ENCODE measurements around the gene SLC17A7.

The SLC17A7 gene

DNA sequence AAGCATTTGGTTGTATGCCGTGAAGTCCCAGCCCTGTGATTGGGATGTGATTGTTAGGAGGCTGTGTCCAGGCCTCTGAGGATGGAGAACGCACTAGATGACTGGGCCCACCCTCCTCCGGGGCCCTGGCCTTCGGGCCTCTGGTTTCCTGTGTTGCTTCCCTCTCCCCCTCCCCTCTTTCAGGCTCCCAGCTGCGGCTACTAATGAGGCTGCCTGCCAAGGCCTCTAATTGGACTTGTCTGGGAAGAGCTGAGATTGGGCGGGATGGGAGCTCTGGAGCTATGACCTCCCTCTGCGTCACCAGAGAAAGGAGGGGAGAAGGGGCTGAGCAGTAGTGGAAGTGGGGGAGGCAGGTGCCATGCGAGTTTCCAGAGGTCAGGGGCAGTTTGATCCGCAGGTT, 28.0 kb downstream of the SLC17A7 start:
- TF ChIP-seq, protein P1, sequence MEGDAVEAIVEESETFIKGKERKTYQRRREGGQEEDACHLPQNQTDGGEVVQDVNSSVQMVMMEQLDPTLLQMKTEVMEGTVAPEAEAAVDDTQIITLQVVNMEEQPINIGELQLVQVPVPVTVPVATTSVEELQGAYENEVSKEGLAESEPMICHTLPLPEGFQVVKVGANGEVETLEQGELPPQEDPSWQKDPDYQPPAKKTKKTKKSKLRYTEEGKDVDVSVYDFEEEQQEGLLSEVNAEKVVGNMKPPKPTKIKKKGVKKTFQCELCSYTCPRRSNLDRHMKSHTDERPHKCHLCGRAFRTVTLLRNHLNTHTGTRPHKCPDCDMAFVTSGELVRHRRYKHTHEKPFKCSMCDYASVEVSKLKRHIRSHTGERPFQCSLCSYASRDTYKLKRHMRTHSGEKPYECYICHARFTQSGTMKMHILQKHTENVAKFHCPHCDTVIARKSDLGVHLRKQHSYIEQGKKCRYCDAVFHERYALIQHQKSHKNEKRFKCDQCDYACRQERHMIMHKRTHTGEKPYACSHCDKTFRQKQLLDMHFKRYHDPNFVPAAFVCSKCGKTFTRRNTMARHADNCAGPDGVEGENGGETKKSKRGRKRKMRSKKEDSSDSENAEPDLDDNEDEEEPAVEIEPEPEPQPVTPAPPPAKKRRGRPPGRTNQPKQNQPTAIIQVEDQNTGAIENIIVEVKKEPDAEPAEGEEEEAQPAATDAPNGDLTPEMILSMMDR (IDR thresholded peaks at IDR 0.05; ENCODE audit: extremely low read depth, insufficient read depth, missing control alignments), result no peak
- no peak for DNase-seq (ENCODE audit: low spot score)
- in situ Hi-C loops (cut with MboI; ENCODE audit: low pct_unique_long_range_greater_than_20kb, low sequenced_read_pairs, unreplicated experiment), result no loop called here

DNA sequence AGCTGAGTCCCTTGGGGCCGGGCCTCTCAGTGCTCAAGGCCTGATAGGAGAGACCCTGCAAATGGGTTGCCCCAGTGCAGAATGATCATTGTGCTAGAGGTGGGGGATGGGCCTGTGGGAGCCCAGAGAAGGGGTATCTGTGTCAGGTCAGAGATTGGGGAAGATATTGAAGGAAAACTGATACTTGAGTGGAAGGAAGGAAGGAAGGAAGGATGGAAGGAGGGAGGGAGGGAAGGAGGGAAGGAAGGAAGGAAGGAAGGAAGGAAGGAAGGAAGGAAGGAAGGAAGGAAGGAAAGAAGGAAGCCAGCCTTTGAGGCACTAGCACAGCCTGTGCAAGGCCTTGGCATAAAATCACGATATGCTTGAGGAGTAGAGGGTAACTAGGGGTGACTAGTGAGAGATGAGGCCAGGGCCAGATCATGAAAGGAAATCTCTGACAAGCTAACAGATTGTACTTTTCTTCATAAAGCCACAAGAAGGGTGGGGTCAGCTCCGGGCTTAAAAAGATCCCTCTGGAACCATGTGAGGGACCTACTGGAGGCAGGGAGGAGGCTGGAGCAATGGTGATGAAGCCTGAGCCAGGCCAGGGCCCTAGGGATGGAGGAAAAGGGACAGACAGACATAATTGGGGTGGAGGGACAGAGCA, 29.5 kb downstream of the SLC17A7 start:
- in situ Hi-C loops (cut with MboI; ENCODE audit: low pct_unique_long_range_greater_than_20kb, low sequenced_read_pairs, unreplicated experiment), result no loop called here
- no peak for DNase-seq (ENCODE audit: low spot score)
- TF ChIP-seq, protein P1 (IDR thresholded peaks at IDR 0.05; ENCODE audit: extremely low read depth, insufficient read depth, missing control alignments), result no peak

GRCh38 chr19:49409441-49410029, 31.8 kb downstream of the SLC17A7 start:
- no peak for DNase-seq (ENCODE audit: low spot score)
- in situ Hi-C loops (cut with MboI; ENCODE audit: low pct_unique_long_range_greater_than_20kb, low sequenced_read_pairs, unreplicated experiment), result no loop called here
- TF ChIP-seq, protein P1 (IDR thresholded peaks at IDR 0.05; ENCODE audit: extremely low read depth, insufficient read depth, missing control alignments), result no peak

- DNase-seq (ENCODE audit: low spot score), result no peak
- in situ Hi-C loops (cut with MboI; ENCODE audit: low pct_unique_long_range_greater_than_20kb, low sequenced_read_pairs, unreplicated experiment), result no loop called here
- TF ChIP-seq, protein P1 (IDR thresholded peaks at IDR 0.05; ENCODE audit: extremely low read depth, insufficient read depth, missing control alignments), result no peak
Measured at GRCh38 chr19:49408816-49409440, 32.4 kb downstream of the SLC17A7 start.

GRCh38 chr19:49407482-49408015, 33.8 kb downstream of the SLC17A7 start:
- DNase-seq (ENCODE audit: low spot score), result no peak
- TF ChIP-seq, protein P1 (IDR thresholded peaks at IDR 0.05; ENCODE audit: extremely low read depth, insufficient read depth, missing control alignments), result no peak
- in situ Hi-C loops (cut with MboI; ENCODE audit: low pct_unique_long_range_greater_than_20kb, low sequenced_read_pairs, unreplicated experiment), result no loop called here

GRCh38 chr19:49407079-49407478, 34.2 kb downstream of the SLC17A7 start:
- in situ Hi-C loops (cut with MboI; ENCODE audit: low pct_unique_long_range_greater_than_20kb, low sequenced_read_pairs, unreplicated experiment), result no loop called here
- TF ChIP-seq, protein P1 (IDR thresholded peaks at IDR 0.05; ENCODE audit: extremely low read depth, insufficient read depth, missing control alignments), result no peak
- DNase-seq (ENCODE audit: low spot score), result no peak
